ENCODE results near the gene TMEM273.

The TMEM273 gene

GRCh38 chr10:49134327-49134726 is 53.9 kb downstream of the TMEM273 start:
- H3K9ac ChIP-seq (ENCODE audit: low read depth in 1 of 2, low read length in 2 of 2) = no peak overlapping the region
- H3K4me3 ChIP-seq (ENCODE audit: low read depth in 1 of 2, low read length in 2 of 2) = no peak overlapping the region
- H3K27me3 ChIP-seq (ENCODE audit: control insufficient read depth in 1 of 2, insufficient read depth in 2 of 2, low read length in 2 of 2) = no peaks in the 10 kb centered on the region
- H3K27ac ChIP-seq (ENCODE audit: low read depth, low read length) = no peak overlapping the region
- no peaks in the 10 kb centered on the region for H3K36me3 ChIP-seq (ENCODE audit: control insufficient read depth in 1 of 2, insufficient read depth in 2 of 2, low read length in 2 of 2)
- H3K4me1 ChIP-seq (ENCODE audit: control insufficient read depth in 1 of 2, insufficient read depth in 2 of 2, low read length in 2 of 2) = peaks cover 0 to 7% of the 10 kb centered on the region in 2 donors
- H3K9me3 ChIP-seq (ENCODE audit: control insufficient read depth in 1 of 2, low read length in 2 of 2) = peaks cover 0 to 4% of the 10 kb centered on the region in 2 donors

- H3K9ac ChIP-seq (ENCODE audit: low read depth in 1 of 2, low read length in 2 of 2) = no peak within 1 kb of the TSS
- H3K36me3 ChIP-seq (ENCODE audit: control insufficient read depth in 1 of 2, insufficient read depth in 2 of 2, low read length in 2 of 2) = no peaks in the 10 kb centered on the region
- H3K27ac ChIP-seq (ENCODE audit: low read depth, low read length) = no peak within 1 kb of the TSS
- H3K4me3 ChIP-seq (ENCODE audit: low read depth in 1 of 2, low read length in 2 of 2) = no peak within 1 kb of the TSS
- H3K27me3 ChIP-seq (ENCODE audit: control insufficient read depth in 1 of 2, insufficient read depth in 2 of 2, low read length in 2 of 2) = no peaks in the 10 kb centered on the region
- H3K4me1 ChIP-seq (ENCODE audit: control insufficient read depth in 1 of 2, insufficient read depth in 2 of 2, low read length in 2 of 2) = peaks cover 0 to 7% of the 10 kb centered on the region in 2 donors
- peaks cover 0 to 4% of the 10 kb centered on the region in 2 donors for H3K9me3 ChIP-seq (ENCODE audit: control insufficient read depth in 1 of 2, low read length in 2 of 2)
Observed at GRCh38 chr10:49133706-49134248, 54.4 kb downstream of the TMEM273 start, which contains the start of gene FAM170B. FAM170B (minus strand) TSS chr10:49134021; CDS start chr10:49133918, 103 bp downstream.

GRCh38 chr10:49132362-49132737 is 55.8 kb downstream of the TMEM273 start:
- no peaks in the 10 kb centered on the region for H3K36me3 ChIP-seq (ENCODE audit: control insufficient read depth in 1 of 2, insufficient read depth in 2 of 2, low read length in 2 of 2)
- no peaks in the 10 kb centered on the region for H3K27me3 ChIP-seq (ENCODE audit: control insufficient read depth in 1 of 2, insufficient read depth in 2 of 2, low read length in 2 of 2)
- peaks cover 0 to 7% of the 10 kb centered on the region in 2 donors for H3K4me1 ChIP-seq (ENCODE audit: control insufficient read depth in 1 of 2, insufficient read depth in 2 of 2, low read length in 2 of 2)
- H3K4me3 ChIP-seq (ENCODE audit: low read depth in 1 of 2, low read length in 2 of 2) = no peak overlapping the region
- H3K9me3 ChIP-seq (ENCODE audit: control insufficient read depth in 1 of 2, low read length in 2 of 2) = peaks cover 0 to 4% of the 10 kb centered on the region in 2 donors
- H3K9ac ChIP-seq (ENCODE audit: low read depth in 1 of 2, low read length in 2 of 2) = no peak overlapping the region
- no peak overlapping the region for H3K27ac ChIP-seq (ENCODE audit: low read depth, low read length)

- Histone ChIP-seq H3K27me3 (ENCODE audit: control insufficient read depth in 1 of 2, insufficient read depth in 2 of 2, low read length in 2 of 2) (no peaks in the 10 kb centered on the region), H3K36me3 (ENCODE audit: control insufficient read depth in 1 of 2, insufficient read depth in 2 of 2, low read length in 2 of 2) (no peaks in the 10 kb centered on the region), H3K4me3 (ENCODE audit: low read depth in 1 of 2, low read length in 2 of 2) (peak overlapping the region in 1 of 2 donors; percentile 2), H3K4me1 (ENCODE audit: control insufficient read depth in 1 of 2, insufficient read depth in 2 of 2, low read length in 2 of 2) (peaks cover 0 to 7% of the 10 kb centered on the region in 2 donors), H3K9me3 (ENCODE audit: control insufficient read depth in 1 of 2, low read length in 2 of 2) (peaks cover 0 to 4% of the 10 kb centered on the region in 2 donors), H3K27ac (ENCODE audit: low read depth, low read length) (no peak overlapping the region), H3K9ac (ENCODE audit: low read depth in 1 of 2, low read length in 2 of 2) (no peak overlapping the region)
Observed at GRCh38 chr10:49131507-49132361, 56.5 kb downstream of the TMEM273 start.

GRCh38 chr10:49129376-49129775 is 58.8 kb downstream of the TMEM273 start:
- Histone ChIP-seq H3K27me3 (ENCODE audit: control insufficient read depth in 1 of 2, insufficient read depth in 2 of 2, low read length in 2 of 2) (no peaks in the 10 kb centered on the region), H3K9ac (ENCODE audit: low read depth in 1 of 2, low read length in 2 of 2) (no peak overlapping the region), H3K4me1 (ENCODE audit: control insufficient read depth in 1 of 2, insufficient read depth in 2 of 2, low read length in 2 of 2) (no peaks in the 10 kb centered on the region), H3K4me3 (ENCODE audit: low read depth in 1 of 2, low read length in 2 of 2) (no peak overlapping the region), H3K9me3 (ENCODE audit: control insufficient read depth in 1 of 2, low read length in 2 of 2) (no peaks in the 10 kb centered on the region), H3K27ac (ENCODE audit: low read depth, low read length) (no peak overlapping the region), H3K36me3 (ENCODE audit: control insufficient read depth in 1 of 2, insufficient read depth in 2 of 2, low read length in 2 of 2) (no peaks in the 10 kb centered on the region)

- no peaks in the 10 kb centered on the region for H3K27me3 ChIP-seq (ENCODE audit: control insufficient read depth in 1 of 2, insufficient read depth in 2 of 2, low read length in 2 of 2)
- H3K4me3 ChIP-seq (ENCODE audit: low read depth in 1 of 2, low read length in 2 of 2) = no peak overlapping the region
- no peak overlapping the region for H3K9ac ChIP-seq (ENCODE audit: low read depth in 1 of 2, low read length in 2 of 2)
- H3K27ac ChIP-seq (ENCODE audit: low read depth, low read length) = no peak overlapping the region
- no peaks in the 10 kb centered on the region for H3K36me3 ChIP-seq (ENCODE audit: control insufficient read depth in 1 of 2, insufficient read depth in 2 of 2, low read length in 2 of 2)
- H3K9me3 ChIP-seq (ENCODE audit: control insufficient read depth in 1 of 2, low read length in 2 of 2) = no peaks in the 10 kb centered on the region
- H3K4me1 ChIP-seq (ENCODE audit: control insufficient read depth in 1 of 2, insufficient read depth in 2 of 2, low read length in 2 of 2) = no peaks in the 10 kb centered on the region
Observed at GRCh38 chr10:49128854-49129253, 59.3 kb downstream of the TMEM273 start.

GRCh38 chr10:49123981-49124950 is 63.9 kb downstream of the TMEM273 start:
- no peak overlapping the region for H3K9ac ChIP-seq (ENCODE audit: low read depth in 1 of 2, low read length in 2 of 2)
- H3K4me3 ChIP-seq (ENCODE audit: low read depth in 1 of 2, low read length in 2 of 2) = no peak overlapping the region
- no peaks in the 10 kb centered on the region for H3K9me3 ChIP-seq (ENCODE audit: control insufficient read depth in 1 of 2, low read length in 2 of 2)
- H3K27me3 ChIP-seq (ENCODE audit: control insufficient read depth in 1 of 2, insufficient read depth in 2 of 2, low read length in 2 of 2) = peaks cover 0 to 5% of the 10 kb centered on the region in 2 donors
- no peaks in the 10 kb centered on the region for H3K36me3 ChIP-seq (ENCODE audit: control insufficient read depth in 1 of 2, insufficient read depth in 2 of 2, low read length in 2 of 2)
- no peak overlapping the region for H3K27ac ChIP-seq (ENCODE audit: low read depth, low read length)
- no peaks in the 10 kb centered on the region for H3K4me1 ChIP-seq (ENCODE audit: control insufficient read depth in 1 of 2, insufficient read depth in 2 of 2, low read length in 2 of 2)

- H3K9me3 ChIP-seq (ENCODE audit: control insufficient read depth in 1 of 2, low read length in 2 of 2) = no peaks in the 10 kb centered on the region
- no peaks in the 10 kb centered on the region for H3K36me3 ChIP-seq (ENCODE audit: control insufficient read depth in 1 of 2, insufficient read depth in 2 of 2, low read length in 2 of 2)
- no peak overlapping the region for H3K27ac ChIP-seq (ENCODE audit: low read depth, low read length)
- no peak overlapping the region for H3K9ac ChIP-seq (ENCODE audit: low read depth in 1 of 2, low read length in 2 of 2)
- peaks cover 5 to 12% of the 10 kb centered on the region in 2 donors for H3K27me3 ChIP-seq (ENCODE audit: control insufficient read depth in 1 of 2, insufficient read depth in 2 of 2, low read length in 2 of 2)
- H3K4me1 ChIP-seq (ENCODE audit: control insufficient read depth in 1 of 2, insufficient read depth in 2 of 2, low read length in 2 of 2) = no peaks in the 10 kb centered on the region
- H3K4me3 ChIP-seq (ENCODE audit: low read depth in 1 of 2, low read length in 2 of 2) = no peak overlapping the region
Observed at GRCh38 chr10:49120911-49121310, 67.3 kb downstream of the TMEM273 start.

- Histone ChIP-seq H3K4me3 (ENCODE audit: low read depth in 1 of 2, low read length in 2 of 2) (no peak overlapping the region), H3K4me1 (ENCODE audit: control insufficient read depth in 1 of 2, insufficient read depth in 2 of 2, low read length in 2 of 2) (no peaks in the 10 kb centered on the region), H3K27ac (ENCODE audit: low read depth, low read length) (no peak overlapping the region)
Observed at GRCh38 chr10:49119746-49120145, 68.4 kb downstream of the TMEM273 start.

More at GRCh38 chr10:49119746-49120145, 68.4 kb downstream of the TMEM273 start:
- H3K27me3 ChIP-seq (ENCODE audit: control insufficient read depth in 1 of 2, insufficient read depth in 2 of 2, low read length in 2 of 2) = peaks cover 8 to 15% of the 10 kb centered on the region in 2 donors
- no peaks in the 10 kb centered on the region for H3K36me3 ChIP-seq (ENCODE audit: control insufficient read depth in 1 of 2, insufficient read depth in 2 of 2, low read length in 2 of 2)
- no peak overlapping the region for H3K9ac ChIP-seq (ENCODE audit: low read depth in 1 of 2, low read length in 2 of 2)
- no peaks in the 10 kb centered on the region for H3K9me3 ChIP-seq (ENCODE audit: control insufficient read depth in 1 of 2, low read length in 2 of 2)
